Mesothelial cell of epicardium (in vitro differentiated cells): ENCODE results near the gene RNLS. TPM values are rescaled to one million over a fixed set of nuclear protein-coding genes. Genes with fewer than 3 reads are reported as not detected.
"Not testable (repeated sequence)": the region's sequence is repeated elsewhere in the genome, so short reads cannot be mapped to it uniquely, and the experiment has no call there.

Experiments
- DNase-seq, 2 experiments: peaks; one replicate each; pipeline ENCODE4 v3.0.0; 2021; ENCODE audit warnings: low spot score in 2 of 2; ENCODE audit not compliant: unreplicated experiment in 2 of 2
- H3K27ac Mint-ChIP-seq: 2 replicates; pipeline ENCODE4 v1.8.0; 2021; ENCODE audit warnings: mixed read lengths
- H3K27me3 Mint-ChIP-seq: 2 replicates; pipeline ENCODE4 v1.8.0; 2021; ENCODE audit warnings: low read depth, mixed read lengths
- H3K36me3 Mint-ChIP-seq: 2 replicates; pipeline ENCODE4 v1.8.0; 2021; ENCODE audit warnings: mixed read lengths
- H3K4me1 Mint-ChIP-seq: 2 replicates; pipeline ENCODE4 v1.8.0; 2021; ENCODE audit warnings: mixed read lengths
- H3K4me3 Mint-ChIP-seq: 2 replicates; pipeline ENCODE4 v1.8.0; 2021; ENCODE audit warnings: mild to moderate bottlenecking, moderate library complexity, mixed read lengths
- H3K9me3 Mint-ChIP-seq: 2 replicates; pipeline ENCODE4 v1.8.0; 2021; ENCODE audit warnings: mixed read lengths
- total RNA-seq: library from RNA; stranded (reverse); gene quantifications from 3 replicates; pipeline ENCODE4 v1.2.1, GENCODE V29; 2021
- TF ChIP-seq, protein P1 (sequence below): fragments of 200-600 bp; sonication (generic); IDR thresholded peaks from one replicate; pipeline ENCODE4 v1.5.0; 2021; ENCODE audit warnings: antibody characterized with exemption; ENCODE audit not compliant: unreplicated experiment

RNLS gene
- total RNA-seq, 1 donor from 2014 or later: 9.4 TPM

GRCh38 chr10:88370713-88371112 is 212.4 kb downstream of the RNLS start:
- TF ChIP-seq, protein P1, sequence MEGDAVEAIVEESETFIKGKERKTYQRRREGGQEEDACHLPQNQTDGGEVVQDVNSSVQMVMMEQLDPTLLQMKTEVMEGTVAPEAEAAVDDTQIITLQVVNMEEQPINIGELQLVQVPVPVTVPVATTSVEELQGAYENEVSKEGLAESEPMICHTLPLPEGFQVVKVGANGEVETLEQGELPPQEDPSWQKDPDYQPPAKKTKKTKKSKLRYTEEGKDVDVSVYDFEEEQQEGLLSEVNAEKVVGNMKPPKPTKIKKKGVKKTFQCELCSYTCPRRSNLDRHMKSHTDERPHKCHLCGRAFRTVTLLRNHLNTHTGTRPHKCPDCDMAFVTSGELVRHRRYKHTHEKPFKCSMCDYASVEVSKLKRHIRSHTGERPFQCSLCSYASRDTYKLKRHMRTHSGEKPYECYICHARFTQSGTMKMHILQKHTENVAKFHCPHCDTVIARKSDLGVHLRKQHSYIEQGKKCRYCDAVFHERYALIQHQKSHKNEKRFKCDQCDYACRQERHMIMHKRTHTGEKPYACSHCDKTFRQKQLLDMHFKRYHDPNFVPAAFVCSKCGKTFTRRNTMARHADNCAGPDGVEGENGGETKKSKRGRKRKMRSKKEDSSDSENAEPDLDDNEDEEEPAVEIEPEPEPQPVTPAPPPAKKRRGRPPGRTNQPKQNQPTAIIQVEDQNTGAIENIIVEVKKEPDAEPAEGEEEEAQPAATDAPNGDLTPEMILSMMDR: no peak
- Mint-ChIP-seq H3K4me3 (no peak overlapping the region), H3K4me1 (peaks cover 38% of the 10 kb centered on the region), H3K9me3 (peaks cover 8% of the 10 kb centered on the region), H3K36me3 (no peaks in the 10 kb centered on the region), H3K27ac (no peak overlapping the region), H3K27me3 (peaks cover 2% of the 10 kb centered on the region)
- DNase-seq: no peak

- TF ChIP-seq, protein P1: no peak
- Mint-ChIP-seq H3K4me3 (no peak overlapping the region), H3K4me1 (peaks cover 30% of the 10 kb centered on the region), H3K27me3 (peaks cover 2% of the 10 kb centered on the region), H3K27ac (no peak overlapping the region), H3K36me3 (no peaks in the 10 kb centered on the region), H3K9me3 (peaks cover 8% of the 10 kb centered on the region)
- DNase-seq: no peak
These were observed 216.3 kb downstream of the RNLS start for GRCh38 chr10:88366772-88367171.

DNA sequence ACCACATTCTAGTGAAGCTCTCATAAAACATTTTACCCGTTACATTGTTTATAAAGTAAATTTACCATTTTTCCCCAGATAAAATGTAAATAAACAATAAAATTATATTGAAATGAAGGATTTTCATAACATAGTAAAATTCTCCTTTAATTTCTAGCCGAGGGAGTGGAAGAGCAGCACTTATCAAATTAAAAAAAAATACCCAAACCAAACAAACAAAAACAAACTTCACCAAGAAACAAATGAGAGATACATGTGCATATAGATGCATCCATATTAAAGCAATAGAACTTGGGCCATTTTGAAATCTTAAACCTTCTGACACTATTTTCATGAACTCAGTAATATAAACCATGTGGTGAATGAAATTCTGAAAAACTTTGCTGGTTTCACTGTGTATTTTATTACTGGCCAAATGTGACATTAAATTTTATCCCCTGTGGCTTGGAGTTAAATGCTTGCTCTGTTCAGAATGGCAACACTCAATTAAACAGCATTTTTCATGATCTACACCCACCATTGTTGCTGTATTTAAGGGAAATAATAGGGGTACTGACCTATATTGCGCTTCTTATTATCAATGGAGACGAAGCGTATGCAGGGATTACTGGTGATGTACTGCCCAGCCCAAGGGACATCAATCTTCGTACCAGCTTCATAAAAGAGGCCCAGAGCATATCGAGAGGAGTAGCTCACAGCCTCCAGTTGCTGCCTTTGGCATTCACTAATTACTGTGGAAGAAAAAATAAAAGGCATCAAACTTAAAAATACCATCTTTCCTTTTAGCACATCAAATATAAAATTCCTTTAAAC is 220.9 kb downstream of the RNLS start:
- Mint-ChIP-seq H3K36me3 (no peaks in the 10 kb centered on the region), H3K27me3 (peaks cover 2% of the 10 kb centered on the region), H3K4me3 (no peak overlapping the region), H3K27ac (no peak overlapping the region), H3K9me3 (peaks cover 6% of the 10 kb centered on the region), H3K4me1 (peaks cover 28% of the 10 kb centered on the region)
- no peak for DNase-seq
- TF ChIP-seq, protein P1: no peak

GRCh38 chr10:88361494-88361893 is 221.6 kb downstream of the RNLS start:
- Mint-ChIP-seq H3K36me3 (peaks cover 5% of the 10 kb centered on the region), H3K27ac (peak overlapping the region; percentile 24), H3K9me3 (peaks cover 10% of the 10 kb centered on the region), H3K4me3 (no peak overlapping the region), H3K4me1 (peaks cover 28% of the 10 kb centered on the region), H3K27me3 (peaks cover 2% of the 10 kb centered on the region)
- TF ChIP-seq, protein P1: no peak
- DNase-seq: no peak

- Mint-ChIP-seq H3K9me3 (peaks cover 48% of the 10 kb centered on the region), H3K36me3 (peaks cover 14% of the 10 kb centered on the region)
- H3K27me3 Mint-ChIP-seq, H3K4me1 Mint-ChIP-seq, DNase-seq, H3K27ac Mint-ChIP-seq, H3K4me3 Mint-ChIP-seq: not testable (repeated sequence)
These were observed 227.4 kb downstream of the RNLS start for GRCh38 chr10:88355750-88356149.

DNA sequence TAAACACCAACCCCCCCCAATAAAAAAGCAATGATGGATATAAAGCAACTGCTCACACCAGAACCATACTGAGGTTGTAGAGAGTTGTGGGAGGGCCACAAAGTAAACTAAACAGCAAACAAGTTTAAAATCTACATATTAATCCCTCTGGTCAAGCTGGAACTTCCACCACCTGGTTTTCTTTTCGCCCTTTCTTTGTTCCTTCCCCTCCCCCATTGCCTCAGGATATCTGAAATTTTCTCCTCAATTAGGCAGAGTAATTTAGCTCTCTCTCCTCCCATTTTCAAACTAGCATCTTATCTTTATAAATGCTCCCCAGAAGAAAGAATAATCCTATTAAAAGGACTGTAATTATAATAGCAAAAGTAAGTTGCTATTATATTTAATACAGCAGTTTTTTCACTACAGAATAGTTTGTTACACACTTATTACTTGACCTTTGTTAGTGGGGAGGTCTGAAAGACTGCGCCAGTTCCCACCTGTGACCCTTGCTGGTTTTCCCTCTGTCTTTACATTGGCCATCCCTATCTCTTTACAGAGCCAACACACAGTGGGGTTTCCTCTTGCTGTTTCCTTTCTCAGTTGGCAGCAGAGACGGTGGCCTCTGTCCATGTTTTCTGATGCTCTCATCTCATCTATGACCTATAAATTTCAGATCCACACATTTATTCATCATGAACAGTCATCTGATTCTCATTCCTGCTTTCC is 235.4 kb downstream of the RNLS start:
- DNase-seq: no peak
- Mint-ChIP-seq H3K9me3 (peaks cover 10% of the 10 kb centered on the region), H3K27ac (no peak overlapping the region), H3K27me3 (no peaks in the 10 kb centered on the region), H3K4me3 (no peak overlapping the region), H3K36me3 (no peaks in the 10 kb centered on the region), H3K4me1 (peaks cover 40% of the 10 kb centered on the region)
- TF ChIP-seq, protein P1: no peak
